ENCODE data around the gene OR5L2. TPM values are rescaled to one million over a fixed set of nuclear protein-coding genes. Genes with fewer than 3 reads are reported as not detected.
"Not testable (repeated sequence)": the region's sequence is repeated elsewhere in the genome, so short reads cannot be mapped to it uniquely, and the experiment has no call there.

The OR5L2 gene
- total RNA-seq = not detected
- long read RNA-seq = 0 reads

- no peak for ATAC-seq
- intact Hi-C loops (cut with DNase I) = no loop called here
- no peak for DNase-seq
Observed at GRCh38 chr11:55826919-55827318, at the start of gene OR5L2. Gene OR5L2 (plus strand): TSS chr11:55827219. CDS start chr11:55827219, 0 bp downstream.

GRCh38 chr11:55791606-55792005 lies 35.4 kb upstream of the OR5L2 start:
- intact Hi-C loops (cut with DNase I) = no loop called here

GRCh38 chr11:55793321-55793720 lies 33.7 kb upstream of the OR5L2 start:
- no peak for DNase-seq
- no peak for ATAC-seq
- intact Hi-C loops (cut with DNase I) = no loop called here

More at GRCh38 chr11:55791606-55792005, 35.4 kb upstream of the OR5L2 start:
- DNase-seq (no peak), ATAC-seq (no peak)

GRCh38 chr11:55795256-55795655 lies 31.8 kb upstream of the OR5L2 start, which contains the start of gene OR5D14:
Gene OR5D14 (plus strand): TSS chr11:55795556. CDS start chr11:55795556, 0 bp downstream.
- ATAC-seq (no peak), DNase-seq (no peak)
- intact Hi-C loops (cut with DNase I) = no loop called here

- no peak for ATAC-seq
- no peak for DNase-seq
- intact Hi-C loops (cut with DNase I) = no loop called here
Observed at GRCh38 chr11:55806248-55806647, 20.8 kb upstream of the OR5L2 start.

GRCh38 chr11:55811067-55811466 lies 16.0 kb upstream of the OR5L2 start, which contains the start of gene OR5L1:
Gene OR5L1 (plus strand): TSS chr11:55811367. CDS start chr11:55811467, 100 bp downstream.
- ATAC-seq (no peak), DNase-seq (no peak)
- intact Hi-C loops (cut with DNase I) = no loop called here

GRCh38 chr11:55819330-55819729 lies 7.7 kb upstream of the OR5L2 start, which contains the start of gene OR5D18:
Gene OR5D18 (plus strand): TSS chr11:55819630. CDS start chr11:55819630, 0 bp downstream.
- intact Hi-C loops (cut with DNase I) = no loop called here
- ATAC-seq (no peak), DNase-seq (no peak)

GRCh38 chr11:55838452-55838851 lies 11.4 kb downstream of the OR5L2 start, which contains the start of gene OR5D16:
Gene OR5D16 (plus strand): TSS chr11:55838752. CDS start chr11:55838752, 0 bp downstream.
- DNase-seq (no peak), ATAC-seq (no peak)
- intact Hi-C loops (cut with DNase I) = no loop called here

- intact Hi-C loops (cut with DNase I) = no loop called here
- ATAC-seq (no peak), DNase-seq (no peak)
Observed at GRCh38 chr11:55847453-55847852, 20.4 kb downstream of the OR5L2 start.

GRCh38 chr11:55849037-55849436 lies 22.0 kb downstream of the OR5L2 start:
- DNase-seq (no peak), ATAC-seq (no peak)
- intact Hi-C loops (cut with DNase I) = no loop called here

- intact Hi-C loops (cut with DNase I) = no loop called here
- DNase-seq (no peak), ATAC-seq (no peak)
Observed at GRCh38 chr11:55852141-55852540, 25.1 kb downstream of the OR5L2 start.

GRCh38 chr11:55854704-55855103 lies 27.7 kb downstream of the OR5L2 start:
- no peak for ATAC-seq
- DNase-seq = no peak
- intact Hi-C loops (cut with DNase I) = no loop called here

GRCh38 chr11:55867354-55867753 lies 40.3 kb downstream of the OR5L2 start:
- DNase-seq; ATAC-seq; intact Hi-C loops (cut with DNase I): not testable (repeated sequence)

- DNase-seq; intact Hi-C loops (cut with DNase I); ATAC-seq: not testable (repeated sequence)
Observed at GRCh38 chr11:55872731-55873130, 45.7 kb downstream of the OR5L2 start.

GRCh38 chr11:55873146-55873545 lies 46.1 kb downstream of the OR5L2 start:
- ATAC-seq; DNase-seq; intact Hi-C loops (cut with DNase I): not testable (repeated sequence)

Other genes starting within 250 kb of the OR5L2 start
- not detected for gene OR4C11, start 219.6 kb upstream of the OR5L2 start, total RNA-seq
- gene OR4P4, start 192.1 kb upstream of the OR5L2 start, total RNA-seq = not detected
- not detected for gene OR4S2, start 178.9 kb upstream of the OR5L2 start, total RNA-seq
- not detected for gene OR4C6, start 165.0 kb upstream of the OR5L2 start, total RNA-seq
- gene OR5D13, start 53.8 kb upstream of the OR5L2 start, total RNA-seq = not detected
- gene OR5D14, start 31.7 kb upstream of the OR5L2 start, total RNA-seq = not detected
- gene OR5L1, start 15.9 kb upstream of the OR5L2 start, total RNA-seq = not detected
- not detected for gene OR5D18, start 7.6 kb upstream of the OR5L2 start, total RNA-seq
- not detected for gene OR5D16, start 11.5 kb downstream of the OR5L2 start, total RNA-seq
- not detected for gene TRIM51, start 56.1 kb downstream of the OR5L2 start, total RNA-seq
- not detected for gene OR5W2, start 87.4 kb downstream of the OR5L2 start, total RNA-seq
- gene OR5I1, start 109.2 kb downstream of the OR5L2 start, total RNA-seq = not detected
- gene OR10AG1, start 142.7 kb downstream of the OR5L2 start, total RNA-seq = not detected
- not detected for gene OR5F1, start 167.4 kb downstream of the OR5L2 start, total RNA-seq
- gene OR5AS1, start 200.4 kb downstream of the OR5L2 start, total RNA-seq = not detected

All from left cardiac atrium (tissue), 4 donors.